AG09309 (cell line): ENCODE results near the gene ZNF606.

Experiments
- DNase-seq: peaks from one replicate; pipeline ENCODE4 v3.0.0-alpha.2; 2010; ENCODE audit warnings: low read depth
- H3K4me3 ChIP-seq: 2 replicates; pipeline ENCODE4 v1.5.1; 2011; ENCODE audit warnings: mild to moderate bottlenecking, low read depth, low read length, moderate library complexity; ENCODE audit not compliant: control insufficient read depth
- CTCF ChIP-seq: IDR thresholded peaks from 2 replicates; pipeline ENCODE4 v1.5.1; 2011; ENCODE audit warnings: mild to moderate bottlenecking, low read depth, low read length, inconsistent platforms; ENCODE audit not compliant: insufficient read depth, control insufficient read depth; ENCODE audit errors: missing control alignments

Gene ZNF606

GRCh38 chr19:58001895-58002369, 688 bp downstream of the ZNF606 start:
- no peak for TF ChIP-seq CTCF
- no peak for DNase-seq
- H3K4me3 ChIP-seq: peak overlapping the region; percentile 86

GRCh38 chr19:58000677-58001076, 1.9 kb downstream of the ZNF606 start:
- DNase-seq: no peak
- no peak overlapping the region for H3K4me3 ChIP-seq
- no peak for TF ChIP-seq CTCF

- no peak for DNase-seq
- TF ChIP-seq CTCF: no peak
- no peak overlapping the region for H3K4me3 ChIP-seq
Observed at GRCh38 chr19:57992841-57993240, 9.8 kb downstream of the ZNF606 start.

- DNase-seq: no peak
- H3K4me3 ChIP-seq: no peak overlapping the region
- TF ChIP-seq CTCF: no peak
Observed at GRCh38 chr19:57978586-57979289, 23.9 kb downstream of the ZNF606 start.

- no peak for DNase-seq
- H3K4me3 ChIP-seq: no peak within 1 kb of the TSS
- TF ChIP-seq CTCF: no peak
Observed at GRCh38 chr19:57974434-57974833, 28.2 kb downstream of the ZNF606 start, which contains the start of gene C19orf18. TSS of gene C19orf18 (minus strand) at chr19:57974534. CDS start at chr19:57974432, 102 bp downstream.

GRCh38 chr19:57964761-57965160, 37.9 kb downstream of the ZNF606 start:
- TF ChIP-seq CTCF: no peak
- no peak overlapping the region for H3K4me3 ChIP-seq
- DNase-seq: no peak
